A673 (cell line): Measurements from ENCODE around the gene TMEM60.
"Not testable (repeated sequence)": the region's sequence is repeated elsewhere in the genome, so short reads cannot be mapped to it uniquely, and the experiment has no call there.

Source experiments
- CTCF ChIP-seq: fragments of 300-800, 200-600 bp; sonication (generic); conservative IDR thresholded peaks from 2 replicates; pipeline ENCODE4 v1.5.1; 2017; ENCODE audit warnings: low read depth, mild to moderate bottlenecking, antibody characterized with exemption, low read length, moderate library complexity, mixed read lengths
- EZH2 ChIP-seq: fragments of 200-600 bp; sonication (generic); IDR thresholded peaks from 2 replicates; pipeline ENCODE4 v1.6.1; 2017; ENCODE audit warnings: borderline replicate concordance, low read depth, mild to moderate bottlenecking, mixed read lengths, antibody characterized with exemption, low read length; ENCODE audit not compliant: poor library complexity, severe bottlenecking

DNA sequence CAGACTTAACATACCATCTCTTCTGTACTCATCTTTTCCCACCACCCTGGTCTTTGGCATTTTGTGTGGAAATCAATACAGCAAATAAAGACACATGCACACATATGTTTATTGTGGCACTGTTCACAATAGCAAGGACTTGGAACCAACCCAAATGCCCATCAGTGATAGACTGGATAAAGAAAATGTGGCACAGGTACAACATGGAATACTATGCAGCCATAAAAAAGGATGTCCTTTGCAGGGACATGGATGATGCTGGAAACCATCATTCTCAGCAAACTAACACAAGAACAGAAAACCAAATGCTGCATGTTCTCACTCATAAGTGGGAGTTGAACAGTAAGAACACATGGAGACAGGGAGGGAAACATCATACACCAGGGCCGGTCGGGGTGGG, 38.2 kb upstream of the TMEM60 start:
- TF ChIP-seq CTCF, EZH2: not testable (repeated sequence)
